Stimulated activated CD8-positive, alpha-beta memory T cell treated with anti-CD3 and anti-CD28 coated beads, Interleukin-4, amount 100 ng/mL, for 48 hours (primary cell): ENCODE results near the gene CRYBG2.
"Not testable (repeated sequence)": the region's sequence is repeated elsewhere in the genome, so short reads cannot be mapped to it uniquely, and the experiment has no call there.

ENCODE experiments used
- DNase-seq: peaks from one replicate; pipeline ENCODE4 v3.0.0-alpha.2; 2020

CRYBG2 gene

DNA sequence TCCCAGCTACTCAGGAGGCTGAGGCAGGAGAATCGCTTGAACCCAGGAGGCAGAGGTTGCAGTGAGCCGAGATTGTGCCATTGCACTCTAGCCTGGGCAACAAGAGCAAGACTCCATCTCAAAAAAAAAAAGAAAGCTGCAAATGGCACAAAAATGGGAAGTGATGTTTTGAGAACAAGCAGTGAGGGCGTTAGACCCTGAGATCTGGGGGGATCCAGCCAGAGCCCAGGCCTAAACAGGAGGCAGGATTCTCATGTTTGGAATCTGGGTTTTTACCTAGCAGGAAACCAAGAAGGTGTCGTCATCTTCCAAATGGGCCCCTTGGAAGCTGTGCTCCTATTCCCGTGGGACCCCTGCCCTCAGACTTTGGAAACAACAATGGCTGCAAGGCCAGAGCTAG lies 61.2 kb downstream of the CRYBG2 start:
- DNase-seq = not testable (repeated sequence)

DNA sequence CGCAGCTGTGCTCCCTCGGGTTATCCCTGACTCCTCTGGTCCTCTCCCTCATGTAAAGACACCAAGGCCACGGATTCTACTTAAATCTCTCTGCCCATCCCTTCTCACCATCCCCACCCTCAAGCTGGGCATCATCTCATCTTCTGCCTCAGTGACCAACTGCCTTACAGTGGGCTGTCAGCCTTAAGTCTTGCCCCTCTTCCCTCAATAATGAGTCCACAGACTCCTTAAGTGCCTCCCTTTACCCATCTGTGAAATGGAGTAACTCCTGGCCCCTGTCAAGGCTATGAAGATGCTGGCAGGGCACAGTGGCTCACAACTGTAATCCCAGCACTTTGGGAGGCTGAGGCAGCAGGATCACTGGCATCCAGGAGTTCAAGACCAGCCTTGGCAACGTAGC lies 62.0 kb downstream of the CRYBG2 start:
- DNase-seq = no peak

DNA sequence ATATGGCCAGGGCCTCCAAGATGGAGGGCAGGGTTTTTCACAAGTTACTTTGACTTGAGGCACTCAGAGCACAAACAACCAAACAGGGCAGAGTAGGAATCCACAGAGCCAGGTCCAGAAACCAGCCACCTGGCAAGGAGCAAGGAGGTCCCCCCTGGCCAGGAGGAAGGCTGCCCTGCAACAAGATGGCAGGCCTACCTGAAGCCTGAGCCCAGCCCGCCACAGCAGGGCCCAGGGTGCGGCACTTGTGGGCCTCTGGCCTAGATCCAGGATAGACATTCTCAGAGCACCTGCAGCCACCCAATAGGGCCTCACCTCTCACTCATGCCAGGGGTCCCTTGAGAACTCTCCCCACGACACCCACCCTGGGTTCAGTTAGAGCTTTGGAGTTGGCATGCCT lies 62.5 kb downstream of the CRYBG2 start:
- DNase-seq = no peak

DNA sequence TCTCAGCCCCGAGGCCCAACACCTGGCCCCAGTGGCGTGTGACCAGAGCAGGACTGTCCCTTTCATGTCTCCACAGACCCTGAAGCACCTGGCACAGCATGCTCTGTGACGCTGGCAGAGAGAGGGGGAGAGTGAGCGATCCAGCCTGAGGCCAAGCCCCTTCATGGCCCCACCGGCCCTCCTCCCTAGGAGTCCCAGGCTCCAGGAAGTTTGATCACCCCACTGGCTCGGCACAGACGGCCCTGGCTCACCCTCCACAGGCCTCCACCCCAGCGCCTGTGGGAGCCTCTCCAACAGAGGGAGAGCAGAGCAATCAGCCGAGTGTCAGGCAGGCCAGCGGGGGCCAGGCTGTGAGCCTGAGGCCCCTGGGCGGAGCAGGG lies 63.1 kb downstream of the CRYBG2 start:
- no peak for DNase-seq

DNA sequence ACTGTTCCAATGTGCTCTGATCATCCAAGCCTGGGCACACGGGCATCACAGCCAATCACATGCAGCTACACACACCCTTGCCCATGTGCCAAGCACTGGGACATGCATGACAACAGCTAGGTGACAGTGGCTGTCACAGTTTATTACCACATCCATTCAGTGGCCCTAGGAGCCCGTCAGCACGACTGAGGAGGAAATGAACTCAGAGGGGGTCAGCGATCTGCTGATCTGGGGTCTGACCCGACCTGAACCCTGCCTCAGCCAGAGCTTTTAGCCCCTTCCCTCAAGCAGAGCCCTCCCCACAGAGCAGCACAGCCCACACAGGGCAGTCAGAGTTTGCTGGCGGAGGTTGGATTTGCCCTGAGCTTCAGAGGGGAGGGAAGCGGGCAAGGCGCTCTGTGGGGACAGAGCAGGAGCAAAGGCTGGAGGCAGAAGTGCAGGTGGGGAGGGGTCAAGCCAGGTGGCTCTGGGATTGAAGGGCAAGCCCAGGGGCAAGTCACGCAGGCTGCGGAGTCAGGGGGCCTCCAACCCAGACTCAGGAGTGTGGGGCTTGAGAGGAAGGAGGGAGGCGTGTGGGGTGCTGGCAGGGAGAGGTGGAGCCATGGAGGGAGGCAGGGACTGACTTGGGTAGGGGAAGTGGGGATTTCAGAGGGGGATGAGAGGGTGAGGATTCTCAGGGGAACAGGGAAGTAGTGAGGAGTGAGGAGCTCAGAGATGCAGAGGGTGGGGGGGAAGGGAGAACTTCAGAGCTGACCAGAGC lies 63.6 kb downstream of the CRYBG2 start:
- no peak for DNase-seq

DNA sequence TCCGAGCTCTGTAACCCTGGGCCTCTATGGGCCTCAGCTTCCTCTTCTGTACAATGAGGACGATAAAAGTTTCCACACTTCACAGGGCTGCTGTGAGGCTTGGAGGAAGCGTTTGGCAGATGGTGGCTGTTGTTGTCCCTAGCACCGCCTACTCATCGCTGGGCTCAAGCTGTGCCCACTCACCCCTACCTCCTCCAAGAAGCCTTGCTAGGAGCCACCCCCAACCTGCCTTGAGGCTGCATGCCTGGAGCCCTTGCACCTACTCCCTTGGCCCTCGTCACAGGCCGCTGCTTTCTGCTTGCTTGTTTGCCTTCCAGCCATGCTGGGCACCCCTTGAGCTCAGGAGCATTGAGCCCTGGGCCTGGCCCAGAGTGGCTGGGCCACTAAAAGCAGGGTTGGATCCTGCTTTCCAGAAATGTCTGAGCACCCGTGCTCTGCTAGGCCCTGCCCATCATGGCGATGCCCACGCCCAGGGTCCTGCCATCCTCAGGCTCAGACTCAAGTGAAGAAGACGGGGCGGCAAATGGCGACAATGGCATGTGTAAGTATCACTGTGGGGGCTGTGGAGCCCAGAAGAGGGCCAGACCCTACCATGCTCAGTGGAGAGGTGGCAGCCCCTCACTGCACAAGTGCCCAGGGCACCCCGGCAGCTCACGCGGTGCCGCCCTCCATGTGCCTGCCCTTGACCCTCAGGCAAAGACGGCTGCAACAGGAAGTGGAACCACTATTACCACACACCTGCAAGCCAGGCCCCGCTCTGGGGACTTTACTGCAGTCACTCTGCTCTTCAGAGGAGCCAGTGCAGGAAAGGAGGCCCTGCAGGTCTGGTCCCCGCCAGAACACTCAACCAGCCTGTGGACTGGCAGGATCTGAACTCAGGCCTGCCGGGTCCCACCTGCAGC lies 64.5 kb downstream of the CRYBG2 start:
- peak; percentile 63 for DNase-seq

DNA sequence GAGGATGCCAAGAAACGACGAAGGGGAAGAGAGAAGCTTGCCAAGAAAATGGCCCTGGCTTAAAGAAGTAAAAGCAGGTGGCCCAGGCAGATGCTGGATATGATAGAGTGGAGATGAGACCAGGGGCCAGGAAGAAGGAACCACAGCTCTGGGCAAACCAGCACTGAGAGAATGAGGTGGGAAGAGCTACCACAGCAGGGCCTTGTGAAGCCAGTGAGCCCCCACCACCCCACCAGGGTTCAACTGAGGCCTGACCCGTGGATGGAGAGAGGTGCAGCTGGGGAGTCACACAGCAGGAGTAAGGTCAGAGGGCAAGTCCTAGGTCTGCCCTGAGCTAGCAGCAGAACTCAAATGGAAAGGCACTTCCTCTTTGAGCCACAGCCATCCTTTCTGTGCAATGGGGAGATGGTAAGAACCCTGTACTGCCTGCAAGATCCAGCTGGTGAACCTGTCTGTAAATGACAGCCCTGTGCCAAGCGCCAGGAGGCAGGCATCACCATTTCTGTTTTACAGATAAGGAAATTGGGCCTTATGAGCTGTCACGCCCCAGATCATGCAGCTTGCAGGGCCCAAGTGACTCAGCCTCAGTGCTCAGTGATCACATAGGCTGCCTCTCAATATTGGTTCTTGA lies 65.5 kb downstream of the CRYBG2 start:
- peak; percentile 80 for DNase-seq

DNA sequence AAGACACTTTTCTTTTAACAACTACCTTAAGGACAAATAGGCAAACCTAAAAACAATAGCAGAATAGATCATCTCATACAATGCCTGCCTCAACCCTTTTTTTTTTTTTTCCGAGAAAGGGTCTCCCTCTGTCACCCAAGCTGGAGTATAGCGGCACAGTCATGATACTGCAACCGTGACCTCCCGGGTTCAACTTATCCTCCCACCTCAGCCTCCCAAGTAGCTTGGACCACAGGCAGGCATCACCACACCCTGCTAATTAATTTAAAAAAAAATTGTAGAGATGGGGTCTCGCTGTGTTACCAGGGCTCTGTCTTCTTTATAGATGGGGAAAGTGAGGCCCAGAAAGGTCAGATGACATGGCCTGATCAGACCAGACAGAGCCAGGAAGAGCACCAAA lies 66.1 kb downstream of the CRYBG2 start:
- DNase-seq = no peak

DNA sequence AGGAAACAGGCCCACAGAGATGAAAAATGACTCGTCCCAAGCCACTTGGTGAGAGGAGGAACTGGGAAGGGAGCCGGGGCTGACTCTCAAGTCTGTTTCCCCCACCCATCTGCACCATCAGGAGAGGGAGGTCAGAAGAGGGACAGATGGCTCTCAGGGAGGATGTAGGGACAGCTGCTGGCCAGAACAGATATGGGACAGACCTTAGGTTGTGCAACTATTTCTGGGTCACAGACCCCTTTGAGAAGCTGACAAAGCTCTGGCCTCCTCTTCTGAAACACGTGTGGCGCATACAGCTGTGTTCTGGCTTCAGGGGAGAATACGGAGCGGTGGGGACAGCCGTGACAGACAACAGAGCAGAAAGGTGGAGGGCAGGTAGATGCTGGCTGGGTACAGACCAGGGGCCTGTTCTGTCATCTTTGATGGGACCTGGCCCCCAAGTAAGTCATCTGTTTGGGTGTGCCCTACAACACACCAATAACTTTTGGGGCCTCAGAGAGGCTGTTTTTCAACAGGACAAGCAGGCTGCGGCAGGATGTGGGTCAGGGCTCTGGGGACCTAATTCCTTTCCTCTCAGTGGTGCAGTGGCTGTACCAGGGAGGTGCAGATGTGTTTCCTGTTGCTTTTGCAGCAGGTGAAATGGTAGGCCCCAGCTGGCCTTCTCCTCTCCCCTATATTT lies 66.8 kb downstream of the CRYBG2 start:
- peak; percentile 77 for DNase-seq

DNA sequence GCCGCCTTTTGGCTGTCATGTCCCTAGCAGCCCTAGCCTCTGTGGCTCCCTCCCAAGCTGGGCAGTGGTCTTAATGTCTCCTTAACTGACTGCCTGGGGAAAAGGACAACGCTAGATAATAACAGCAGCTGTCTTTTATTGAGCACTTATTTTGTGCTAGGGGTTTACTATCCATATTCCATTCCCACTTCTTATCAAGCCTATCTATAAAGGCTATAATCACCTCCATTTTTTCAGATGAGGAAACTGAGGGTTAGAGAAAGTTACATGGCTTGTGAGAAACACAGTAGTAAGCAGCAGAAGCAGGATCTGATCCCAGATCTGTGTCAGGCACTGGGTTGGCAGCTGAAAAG lies 67.9 kb downstream of the CRYBG2 start:
- DNase-seq = no peak

DNA sequence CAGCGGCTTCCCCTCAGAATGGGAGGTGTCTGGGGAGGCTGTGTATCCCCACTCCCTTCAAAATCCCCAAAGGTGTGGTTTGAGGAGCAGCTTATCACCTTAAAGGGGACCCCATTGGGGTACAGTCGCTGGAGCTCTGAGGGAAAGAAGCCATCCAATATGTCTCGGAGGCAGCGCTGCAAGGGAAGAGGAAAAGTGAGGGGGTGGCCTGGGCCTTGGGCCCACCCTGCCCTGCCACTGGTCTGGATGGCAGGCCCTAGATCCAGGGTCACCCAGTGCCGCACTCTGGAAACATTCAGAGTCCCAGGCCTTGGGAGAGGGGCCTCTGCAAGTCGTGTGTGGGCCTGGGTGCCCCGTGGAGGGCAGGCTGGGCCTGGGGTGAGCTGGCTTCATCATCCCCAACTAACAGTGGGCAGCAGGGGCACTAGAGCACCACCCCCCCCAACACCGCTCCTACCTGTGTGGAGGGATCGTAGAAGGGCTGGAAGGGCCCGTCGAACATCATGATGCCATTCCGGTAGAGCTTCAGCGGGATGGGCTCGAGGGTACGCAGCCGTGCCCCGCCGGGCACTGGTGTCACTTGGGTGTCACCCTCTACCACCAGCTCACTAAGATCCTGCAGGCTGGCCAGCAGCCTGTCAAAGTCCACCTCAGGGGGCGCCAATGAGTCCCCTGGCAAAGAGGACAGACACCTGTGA lies 68.4 kb downstream of the CRYBG2 start:
- DNase-seq = peak; percentile 80

DNA sequence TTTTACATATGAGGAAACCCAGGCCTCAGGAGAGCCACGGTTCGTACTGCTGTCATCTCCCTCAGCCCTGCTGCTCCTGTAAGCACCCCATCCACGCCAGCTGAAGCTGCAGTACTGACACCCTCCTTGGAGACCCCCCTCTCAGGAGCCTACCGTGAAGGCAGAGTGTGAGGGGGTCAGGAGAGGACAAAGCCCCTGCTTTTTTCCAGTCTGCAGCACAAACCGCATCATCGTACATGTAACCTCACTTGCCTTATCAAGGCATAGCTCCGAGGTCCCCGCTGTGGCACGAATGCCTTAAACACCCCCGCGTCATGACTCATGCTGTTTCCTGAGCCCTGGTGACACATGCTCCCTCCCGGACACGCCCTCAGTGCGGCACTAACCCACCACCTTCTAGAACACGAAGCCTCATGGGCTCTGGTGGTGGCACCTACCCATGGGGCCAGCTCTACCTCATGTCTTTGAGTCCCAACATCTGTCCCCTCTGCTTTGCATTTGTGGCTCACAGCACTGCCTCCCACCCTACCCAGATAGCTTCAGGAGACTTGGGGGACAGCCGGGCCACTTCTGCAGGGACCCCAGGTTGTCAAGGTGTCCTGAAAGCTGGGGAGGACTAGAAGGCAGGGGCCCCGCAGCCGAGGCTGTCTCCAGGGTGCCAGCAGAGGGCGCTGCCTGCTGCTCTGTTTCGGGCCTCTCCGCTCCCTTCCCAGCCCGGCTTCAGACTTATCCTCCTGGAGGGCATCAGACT lies 69.2 kb downstream of the CRYBG2 start:
- DNase-seq = peak; percentile 97

DNA sequence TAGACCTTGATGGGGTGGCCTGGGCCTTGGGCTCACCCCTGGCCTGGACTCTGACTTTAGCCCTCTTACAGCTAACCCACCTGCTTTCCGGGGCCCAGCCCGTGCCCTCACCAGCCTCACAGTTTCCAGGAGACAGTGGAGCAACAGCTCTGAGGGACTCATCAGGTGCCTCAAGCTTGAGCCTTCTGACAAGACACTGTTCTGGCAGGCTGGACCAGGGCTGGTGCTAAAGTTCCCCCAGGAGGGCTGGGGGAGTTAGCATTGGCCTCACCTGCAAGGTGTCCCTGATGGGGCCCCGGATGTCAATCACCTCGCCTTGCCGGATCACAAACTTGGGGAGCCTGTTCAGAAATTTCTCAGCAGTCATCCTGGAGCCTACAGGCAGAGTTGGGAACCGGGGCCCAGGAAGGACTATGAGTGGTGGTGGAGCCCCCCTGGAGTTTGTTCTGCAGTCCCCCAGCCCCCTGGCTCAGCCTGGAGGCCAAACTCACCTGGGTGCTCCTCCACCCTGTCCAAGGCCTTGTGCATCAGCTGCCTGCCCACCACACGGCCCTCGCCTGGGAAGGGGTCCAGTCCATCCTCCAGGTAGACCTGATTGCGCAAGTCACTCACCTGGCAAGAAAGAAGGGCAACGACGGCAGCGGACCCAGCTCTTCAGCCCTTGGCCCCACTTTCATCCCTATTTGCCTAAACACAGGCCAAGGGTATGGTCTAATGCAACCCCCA lies 69.9 kb downstream of the CRYBG2 start:
- DNase-seq = no peak

DNA sequence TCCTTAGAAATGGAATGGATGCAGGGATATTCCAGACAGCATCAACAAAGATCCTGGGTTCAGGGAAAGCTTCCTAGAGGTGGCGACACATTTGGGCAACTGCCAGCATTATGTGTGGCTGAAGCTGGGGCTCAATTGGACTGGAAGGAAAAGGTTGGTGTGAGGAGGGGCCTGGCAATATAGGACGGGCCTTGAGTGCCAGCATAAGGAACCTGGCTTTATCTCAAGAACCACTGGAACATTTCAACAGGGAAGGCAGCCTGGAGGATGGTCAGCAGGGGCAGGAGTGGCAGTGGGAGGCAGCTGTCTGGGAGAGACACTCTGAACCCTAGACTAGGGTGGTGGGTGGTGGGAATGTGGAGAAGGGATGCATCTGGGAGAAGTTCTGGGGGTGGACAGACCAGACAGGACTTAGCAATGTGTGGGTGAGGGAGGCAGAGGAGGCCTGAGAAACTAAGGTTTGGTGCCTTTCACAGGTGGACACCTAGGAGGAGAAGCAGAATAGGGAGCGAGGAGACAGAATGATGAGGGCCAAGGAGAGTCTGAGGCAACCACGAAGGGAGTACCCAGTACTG lies 70.6 kb downstream of the CRYBG2 start:
- DNase-seq = no peak

DNA sequence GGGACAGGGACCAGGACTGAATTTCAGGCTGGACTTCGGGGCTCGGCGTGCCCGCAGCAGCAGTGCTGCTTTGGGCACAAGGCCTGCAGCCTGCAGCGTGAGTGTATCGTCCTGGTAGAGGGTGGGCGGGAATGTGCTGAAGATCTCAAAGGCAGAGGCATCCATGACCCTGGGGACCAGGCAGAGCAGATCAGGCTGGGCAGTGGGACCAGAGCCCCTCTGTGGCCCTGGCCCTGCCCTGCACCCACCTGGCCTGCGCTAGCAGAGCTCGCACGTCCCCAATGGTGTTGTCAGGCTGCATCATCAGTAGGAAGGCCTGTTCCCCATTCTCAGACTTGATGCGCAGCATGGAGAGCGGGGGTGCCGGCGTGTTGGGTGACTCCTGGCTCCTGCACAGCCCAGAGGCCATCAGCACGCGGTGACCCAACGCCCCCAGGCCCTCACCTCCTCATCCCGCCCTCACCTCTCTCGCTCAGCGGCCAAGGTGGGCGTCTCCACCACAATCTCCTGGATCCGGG lies 71.5 kb downstream of the CRYBG2 start:
- no peak for DNase-seq

DNA sequence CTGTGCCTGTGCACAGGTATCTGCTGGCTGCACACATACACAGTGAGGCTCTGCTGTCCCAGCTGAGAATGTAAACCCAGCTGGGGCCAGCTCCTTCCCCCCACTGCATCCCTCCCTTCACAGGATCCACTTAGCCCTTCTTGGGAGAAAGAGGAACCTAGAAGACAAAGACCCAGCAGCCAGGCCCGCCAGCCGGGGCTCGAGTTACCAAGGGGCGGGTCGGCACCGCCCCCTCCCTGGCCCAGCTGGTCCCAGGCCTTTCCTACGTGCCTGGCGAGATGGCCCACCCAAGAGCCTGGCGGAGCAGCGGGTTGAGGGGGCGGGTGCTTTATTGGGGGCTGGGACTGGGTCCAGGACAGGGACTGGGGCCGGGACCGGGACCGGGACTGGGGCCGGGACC lies 72.0 kb downstream of the CRYBG2 start:
- no peak for DNase-seq

DNA sequence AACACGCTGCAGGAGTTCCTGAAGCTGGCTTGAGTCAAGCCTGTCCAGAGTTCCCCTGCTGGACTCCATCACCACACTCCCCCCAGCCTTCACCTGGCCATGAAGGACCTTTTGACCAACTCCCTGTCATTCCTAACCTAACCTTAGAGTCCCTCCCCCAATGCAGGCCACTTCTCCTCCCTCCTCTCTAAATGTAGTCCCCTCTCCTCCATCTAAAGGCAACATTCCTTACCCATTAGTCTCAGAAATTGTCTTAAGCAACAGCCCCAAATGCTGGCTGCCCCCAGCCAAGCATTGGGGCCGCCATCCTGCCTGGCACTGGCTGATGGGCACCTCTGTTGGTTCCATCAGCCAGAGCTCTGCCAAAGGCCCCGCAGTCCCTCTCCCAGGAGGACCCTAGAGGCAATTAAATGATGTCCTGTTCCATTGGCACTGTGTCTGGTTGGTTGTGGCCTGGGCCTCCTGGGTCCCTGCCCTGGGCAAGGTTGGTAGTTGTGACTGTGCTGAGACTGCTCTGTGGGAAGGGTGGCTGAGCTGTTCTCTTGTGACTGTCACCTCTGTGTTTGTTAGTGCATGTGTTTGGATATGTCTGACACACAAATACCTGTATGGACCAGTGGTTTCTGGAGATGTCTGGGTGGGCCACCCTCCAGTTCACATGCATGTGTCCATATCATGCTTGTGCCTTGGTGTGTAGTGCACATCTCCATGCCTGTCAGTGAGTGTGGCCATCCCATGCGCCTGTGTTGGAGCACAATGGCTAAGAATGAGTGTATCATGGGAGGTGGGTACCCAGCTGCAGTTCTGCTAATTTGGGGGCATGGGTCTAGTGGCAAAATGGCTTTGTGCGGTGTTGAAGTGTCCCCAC lies 72.6 kb downstream of the CRYBG2 start:
- DNase-seq = peak; percentile 44

DNA sequence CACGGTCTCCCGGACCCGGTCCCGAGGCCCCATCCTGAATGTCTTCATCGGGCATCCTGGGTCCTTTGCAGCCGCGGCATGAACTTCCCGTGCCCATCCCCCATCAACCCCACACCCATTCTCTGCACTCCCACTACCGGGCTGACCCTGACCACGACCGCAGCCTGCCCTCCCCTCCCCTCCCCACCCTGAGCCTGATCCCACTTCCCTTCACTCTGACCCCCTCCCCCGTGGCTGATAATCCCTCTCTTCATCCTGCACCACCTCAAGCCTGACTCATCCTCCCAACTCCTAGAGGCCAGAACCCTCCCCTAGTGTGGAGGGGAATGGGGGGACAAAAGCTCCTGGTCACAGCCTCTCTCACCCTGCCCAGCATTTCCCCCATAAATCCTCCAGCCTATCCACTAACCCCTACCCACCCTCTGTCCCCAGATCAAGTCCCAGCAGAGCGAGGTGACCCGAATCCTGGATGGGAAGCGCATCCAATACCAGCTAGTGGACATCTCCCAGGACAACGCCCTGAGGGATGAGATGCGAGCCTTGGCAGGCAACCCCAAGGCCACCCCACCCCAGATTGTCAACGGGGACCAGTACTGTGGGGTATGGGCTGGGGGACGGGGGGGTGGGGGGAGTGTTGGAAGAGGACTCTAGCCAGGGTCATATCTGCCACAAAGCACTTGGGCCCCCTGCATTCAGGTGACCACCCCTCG lies 73.4 kb downstream of the CRYBG2 start:
- peak; percentile 52 for DNase-seq
